Mononuclear cell (primary cell): ENCODE data around the gene CCDC137. TPM values are rescaled to one million over a fixed set of nuclear protein-coding genes. Genes with fewer than 3 reads are reported as not detected.
A peak's percentile ranks its signal among the peaks of the same experiment; 100 is the strongest.

Experiments
- H3K27me3 ChIP-seq: 2 replicates; pipeline ENCODE4 v1.6.0; 2011; ENCODE audit warnings: low read length, control low read depth; ENCODE audit not compliant: insufficient read depth
- H3K4me1 ChIP-seq: 2 replicates; pipeline ENCODE4 v1.5.1; 2011; ENCODE audit warnings: mild to moderate bottlenecking, low read length, control low read depth; ENCODE audit not compliant: insufficient read depth
- H3K4me3 ChIP-seq: 2 replicates; pipeline ENCODE4 v1.5.1; 2011; ENCODE audit warnings: mild to moderate bottlenecking, low read length, moderate library complexity
- H3K9me3 ChIP-seq: 2 replicates; pipeline ENCODE4 v1.5.1; 2011; ENCODE audit warnings: low read depth, mild to moderate bottlenecking, control low read depth, low read length
- total RNA-seq: library from RNA; depleted of rRNA; stranded (reverse); fragments of >200 nt; gene quantifications from one replicate; pipeline ENCODE4 v1.2.3, GENCODE V29; 2012

CCDC137 gene
- total RNA-seq, 1 donor, result 4.4 TPM

DNA sequence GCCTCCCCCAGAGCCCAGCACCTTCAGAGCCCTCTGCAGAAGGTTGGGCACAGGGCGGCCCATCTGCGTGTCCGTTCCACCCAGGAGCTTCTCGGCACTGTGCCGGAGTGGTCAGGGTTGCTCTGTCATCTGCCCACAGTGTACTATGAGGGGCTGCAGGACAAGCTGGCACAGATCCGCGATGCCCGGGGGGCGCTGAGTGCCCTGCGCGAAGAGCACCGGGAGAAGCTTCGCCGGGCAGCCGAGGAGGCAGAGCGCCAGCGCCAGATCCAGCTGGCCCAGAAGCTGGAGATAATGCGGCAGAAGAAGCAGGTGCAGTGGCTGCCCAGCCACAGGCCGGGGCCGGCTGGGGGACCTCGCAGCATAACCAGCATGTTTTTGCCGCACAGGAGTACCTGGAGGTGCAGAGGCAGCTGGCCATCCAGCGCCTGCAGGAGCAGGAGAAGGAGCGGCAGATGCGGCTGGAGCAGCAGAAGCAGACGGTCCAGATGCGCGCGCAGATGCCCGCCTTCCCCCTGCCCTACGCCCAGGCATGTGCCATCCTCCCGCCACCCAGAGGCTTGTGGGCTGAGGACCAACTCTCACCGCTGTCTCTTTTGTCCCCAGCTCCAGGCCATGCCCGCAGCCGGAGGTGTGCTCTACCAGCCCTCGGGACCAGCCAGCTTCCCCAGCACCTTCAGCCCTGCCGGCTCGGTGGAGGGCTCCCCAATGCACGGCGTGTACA, 29.8 kb downstream of the CCDC137 start:
- Histone ChIP-seq H3K4me3 (no peak overlapping the region), H3K27me3 (no peaks in the 10 kb centered on the region), H3K4me1 (peaks cover under 1% of the 10 kb centered on the region), H3K9me3 (no peaks in the 10 kb centered on the region)

DNA sequence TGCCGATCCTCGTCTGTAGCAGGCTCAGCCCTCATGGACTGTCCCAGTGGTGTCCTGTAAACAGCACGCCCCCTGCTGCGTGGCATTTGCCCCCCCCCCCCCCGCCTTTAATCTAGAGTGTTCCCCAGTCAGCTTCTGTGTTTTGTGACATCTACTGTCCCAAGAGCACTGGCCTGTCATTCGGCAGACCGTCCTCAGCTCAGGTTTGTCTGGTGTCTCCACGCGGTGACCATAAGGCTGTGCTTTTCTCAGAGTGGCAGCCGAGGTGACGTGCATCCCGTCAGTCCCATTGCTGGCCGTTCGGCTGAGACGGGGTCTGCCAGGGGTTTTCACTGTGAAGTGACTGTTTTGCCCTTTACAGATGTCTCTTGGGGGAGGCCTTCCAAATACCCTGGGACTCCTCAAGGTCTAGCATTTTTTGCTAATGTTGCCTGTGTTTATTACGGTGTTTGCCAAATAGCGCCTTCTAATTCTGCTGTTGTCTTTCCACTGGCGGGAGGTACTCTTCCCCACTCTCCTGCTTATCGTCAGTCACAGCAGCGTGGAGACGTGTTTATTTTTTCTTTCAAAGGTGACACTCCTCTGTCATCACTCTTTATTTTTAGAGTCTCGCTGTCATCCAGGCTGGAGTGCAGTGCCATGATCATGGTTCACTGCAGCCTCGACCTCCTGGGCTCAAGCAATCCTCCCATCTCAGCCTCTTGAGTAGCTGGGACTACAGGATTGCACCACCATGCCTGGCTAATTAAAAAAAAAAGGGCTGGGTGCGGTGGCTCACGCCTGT, 30.9 kb downstream of the CCDC137 start:
- Histone ChIP-seq H3K4me1 (peaks cover 11% of the 10 kb centered on the region), H3K9me3 (no peaks in the 10 kb centered on the region), H3K4me3 (no peak overlapping the region), H3K27me3 (no peaks in the 10 kb centered on the region)

DNA sequence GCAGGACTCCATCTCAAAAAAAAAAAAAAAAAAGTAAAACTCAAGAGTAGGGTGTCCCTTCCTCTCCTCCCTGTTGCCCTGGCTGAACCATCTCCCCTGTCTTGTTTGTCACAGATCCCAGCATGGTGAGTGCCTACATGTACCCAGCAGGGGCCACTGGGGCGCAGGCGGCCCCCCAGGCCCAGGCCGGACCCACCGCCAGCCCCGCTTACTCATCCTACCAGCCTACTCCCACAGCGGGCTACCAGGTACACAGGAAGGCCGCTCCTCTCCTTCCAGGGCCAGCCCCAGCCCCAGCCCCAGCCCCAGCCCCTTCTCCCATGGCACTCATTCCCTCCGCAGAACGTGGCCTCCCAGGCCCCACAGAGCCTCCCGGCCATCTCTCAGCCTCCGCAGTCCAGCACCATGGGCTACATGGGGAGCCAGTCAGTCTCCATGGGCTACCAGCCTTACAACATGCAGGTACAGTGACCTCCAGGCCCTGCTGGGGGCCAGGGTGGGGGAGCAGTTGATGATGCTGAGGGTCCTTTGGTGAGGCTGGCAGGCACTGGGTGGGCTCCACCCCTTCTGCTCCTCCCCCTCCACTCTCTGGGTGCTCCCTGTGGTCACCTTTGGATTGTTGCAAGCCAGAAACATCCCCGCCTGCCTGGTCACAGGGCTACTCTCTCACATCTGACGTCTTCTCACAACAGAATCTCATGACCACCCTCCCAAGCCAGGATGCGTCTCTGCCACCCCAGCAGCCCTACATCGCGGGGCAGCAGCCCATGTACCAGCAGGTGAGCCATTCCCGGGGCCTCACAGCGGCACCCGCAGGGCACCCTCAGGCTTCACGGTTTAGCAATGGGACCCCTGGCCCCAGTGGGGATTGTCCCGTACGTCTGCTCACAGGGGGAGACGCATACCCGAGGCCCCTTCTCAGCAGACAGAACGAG, 34.1 kb downstream of the CCDC137 start:
- Histone ChIP-seq H3K9me3 (no peaks in the 10 kb centered on the region), H3K4me3 (no peak overlapping the region), H3K27me3 (no peaks in the 10 kb centered on the region), H3K4me1 (peaks cover 24% of the 10 kb centered on the region)

DNA sequence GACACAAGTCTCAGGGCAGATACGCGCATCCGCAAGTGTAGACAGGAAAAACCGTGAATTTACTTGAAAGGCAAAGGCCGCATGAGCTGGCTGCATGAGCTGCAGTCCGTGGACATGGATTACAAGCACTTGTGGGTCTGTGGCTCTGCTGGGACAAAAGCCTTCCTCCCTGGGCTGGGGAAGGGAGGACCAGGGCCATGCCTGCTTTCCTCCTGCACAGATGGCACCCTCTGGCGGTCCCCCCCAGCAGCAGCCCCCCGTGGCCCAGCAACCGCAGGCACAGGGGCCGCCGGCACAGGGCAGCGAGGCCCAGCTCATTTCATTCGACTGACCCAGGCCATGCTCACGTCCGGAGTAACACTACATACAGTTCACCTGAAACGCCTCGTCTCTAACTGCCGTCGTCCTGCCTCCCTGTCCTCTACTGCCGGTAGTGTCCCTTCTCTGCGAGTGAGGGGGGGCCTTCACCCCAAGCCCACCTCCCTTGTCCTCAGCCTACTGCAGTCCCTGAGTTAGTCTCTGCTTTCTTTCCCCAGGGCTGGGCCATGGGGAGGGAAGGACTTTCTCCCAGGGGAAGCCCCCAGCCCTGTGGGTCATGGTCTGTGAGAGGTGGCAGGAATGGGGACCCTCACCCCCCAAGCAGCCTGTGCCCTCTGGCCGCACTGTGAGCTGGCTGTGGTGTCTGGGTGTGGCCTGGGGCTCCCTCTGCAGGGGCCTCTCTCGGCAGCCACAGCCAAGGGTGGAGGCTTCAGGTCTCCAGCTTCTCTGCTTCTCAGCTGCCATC, 34.9 kb downstream of the CCDC137 start:
- Histone ChIP-seq H3K4me1 (peaks cover 24% of the 10 kb centered on the region), H3K4me3 (no peak overlapping the region), H3K27me3 (no peaks in the 10 kb centered on the region), H3K9me3 (no peaks in the 10 kb centered on the region)

DNA sequence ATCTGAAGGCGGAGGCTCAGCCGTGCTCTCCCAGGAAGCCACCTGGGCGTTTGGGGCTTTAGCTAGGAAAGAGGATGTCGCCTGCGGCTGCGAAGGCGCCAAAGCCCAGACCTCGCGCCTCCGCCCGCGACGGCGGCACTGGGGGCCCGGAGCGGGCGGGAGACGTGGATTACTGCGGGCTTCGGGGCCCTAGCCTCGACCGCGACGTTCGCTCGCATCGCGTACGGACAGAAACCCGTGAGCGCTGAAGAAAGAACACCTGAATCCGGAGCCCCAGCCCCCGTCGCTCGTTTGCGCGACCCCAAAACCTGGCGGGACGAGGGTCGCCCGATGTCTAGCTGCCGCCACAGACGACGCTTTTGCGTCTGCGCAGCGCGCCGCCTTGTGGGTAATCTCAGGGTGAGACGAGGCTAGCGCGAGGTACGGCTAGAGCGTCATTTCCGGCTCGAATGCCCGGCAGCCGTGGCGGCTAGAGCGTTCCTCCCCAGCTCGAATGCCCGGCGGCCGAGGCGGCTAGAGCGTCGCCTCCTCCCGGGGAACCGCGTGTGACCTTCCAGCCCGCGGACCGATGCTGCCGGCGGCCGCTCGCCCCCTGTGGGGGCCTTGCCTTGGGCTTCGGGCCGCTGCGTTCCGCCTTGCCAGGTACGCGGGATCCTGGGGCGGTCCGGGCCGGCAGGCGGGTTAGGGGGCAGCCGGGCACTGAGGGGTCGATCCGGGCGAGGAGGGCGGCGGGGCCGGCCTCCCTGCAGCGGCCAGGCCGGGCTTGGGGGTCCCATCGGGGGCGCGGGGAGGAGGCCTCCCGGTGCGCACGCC, 36.6 kb downstream of the CCDC137 start, which contains the start of gene MRPL12:
TSS of gene MRPL12 (plus strand) at position 434 of the 813 bp plus-strand sequence. CDS start at position 569, 135 bp downstream.
- peaks cover 24% of the 10 kb centered on the region for H3K4me1 ChIP-seq
- H3K27me3 ChIP-seq, result no peaks in the 10 kb centered on the region
- H3K4me3 ChIP-seq, result peak within 1 kb of the TSS; percentile 85
- no peaks in the 10 kb centered on the region for H3K9me3 ChIP-seq

DNA sequence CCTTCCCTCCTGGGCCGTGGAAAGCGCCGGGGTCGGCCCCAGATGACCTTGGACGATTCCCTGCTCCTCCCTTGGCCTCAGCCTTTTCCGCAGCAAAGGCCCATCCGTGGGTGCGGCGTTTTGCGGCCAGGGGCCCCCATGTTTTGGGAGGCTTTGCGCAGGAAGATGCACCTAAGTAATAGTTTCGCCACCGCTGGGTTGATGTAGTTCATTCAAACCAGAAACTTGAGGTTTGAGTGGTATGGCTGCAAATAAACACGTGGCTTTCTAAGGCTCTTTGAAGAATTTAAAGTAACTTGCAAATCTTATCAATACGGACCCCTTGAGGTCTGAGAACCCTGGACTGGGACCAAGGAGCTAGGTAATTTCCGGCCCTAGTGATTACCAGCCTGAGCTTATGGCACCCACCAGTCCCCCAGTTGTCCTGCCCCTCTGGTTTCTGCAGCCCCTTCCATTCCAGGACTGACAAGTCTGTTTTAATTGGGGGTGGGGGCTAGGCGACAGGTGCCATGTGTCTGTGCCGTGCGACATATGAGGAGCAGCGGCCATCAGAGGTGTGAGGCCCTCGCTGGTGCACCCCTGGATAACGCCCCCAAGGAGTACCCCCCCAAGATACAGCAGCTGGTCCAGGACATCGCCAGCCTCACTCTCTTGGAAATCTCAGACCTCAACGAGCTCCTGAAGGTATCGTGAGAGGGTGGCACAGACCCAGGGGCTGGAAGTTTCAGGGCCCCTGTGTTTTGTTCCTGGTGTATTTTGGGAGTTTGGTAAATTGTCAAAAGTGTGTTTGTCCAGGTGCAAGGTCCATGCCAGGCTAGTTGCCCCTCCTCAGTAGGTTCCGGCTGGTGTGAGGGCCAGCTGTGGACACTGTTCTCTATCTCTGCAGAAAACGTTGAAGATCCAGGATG, 37.5 kb downstream of the CCDC137 start:
- peaks cover 24% of the 10 kb centered on the region for H3K4me1 ChIP-seq
- no peaks in the 10 kb centered on the region for H3K27me3 ChIP-seq
- no peaks in the 10 kb centered on the region for H3K9me3 ChIP-seq
- H3K4me3 ChIP-seq, result peak overlapping the region; percentile 85

DNA sequence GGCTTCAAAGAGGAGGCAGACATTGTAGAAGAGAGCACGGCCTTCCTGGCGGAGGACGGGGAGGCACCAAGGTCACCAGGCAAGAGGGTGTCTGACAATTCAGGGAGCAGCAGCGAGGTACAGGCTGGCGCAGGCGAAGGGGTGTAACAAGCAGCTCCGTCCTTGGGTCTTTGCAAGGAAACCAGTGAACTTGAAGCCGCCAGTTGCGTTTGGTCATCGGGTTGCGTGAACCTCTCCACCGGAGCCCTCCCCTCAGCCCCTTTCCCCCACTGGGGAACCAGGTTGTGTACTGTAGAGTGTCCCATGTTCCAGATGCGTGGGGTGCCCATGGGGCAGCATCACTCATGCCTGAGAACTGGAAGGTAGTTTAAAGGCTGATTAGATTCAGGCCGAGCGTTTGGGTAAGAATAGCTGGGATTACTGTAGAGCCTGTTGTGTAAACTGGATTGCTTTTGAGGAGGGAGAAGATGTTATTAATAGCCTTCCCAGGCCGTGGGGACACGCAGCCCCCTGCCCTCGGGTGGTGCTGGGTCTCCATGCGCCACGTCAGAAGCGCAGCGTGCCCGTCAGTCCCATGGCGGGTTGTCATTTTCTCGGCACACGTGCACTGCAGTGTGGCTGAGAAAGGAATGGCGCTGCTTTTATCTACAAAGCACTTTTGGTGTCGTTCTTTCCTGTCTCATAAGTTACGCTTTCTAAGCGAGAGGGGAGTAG, 39.1 kb downstream of the CCDC137 start:
- Histone ChIP-seq H3K4me3 (no peak overlapping the region), H3K9me3 (no peaks in the 10 kb centered on the region)

DNA sequence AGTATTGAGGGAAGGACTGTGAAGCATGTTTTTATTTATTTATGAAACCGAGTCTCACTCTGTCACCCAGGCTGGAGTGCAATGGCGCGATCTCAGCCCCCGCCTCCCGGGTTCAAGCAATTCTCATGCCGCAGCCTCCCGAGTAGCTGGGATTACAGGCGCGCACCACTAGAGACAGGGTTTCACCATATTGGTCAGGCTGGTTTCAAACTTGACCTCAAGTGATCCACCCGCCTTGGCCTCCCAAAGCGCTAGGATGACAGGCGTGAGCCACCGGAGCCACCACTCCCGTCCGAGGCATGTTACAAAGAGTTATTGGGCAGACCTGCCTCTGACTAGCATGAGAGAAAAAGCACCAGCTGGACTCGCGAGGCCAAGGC, 39.7 kb downstream of the CCDC137 start:
- peaks cover 39% of the 10 kb centered on the region for H3K4me1 ChIP-seq
- H3K4me3 ChIP-seq, result no peak overlapping the region
- H3K9me3 ChIP-seq, result no peaks in the 10 kb centered on the region
- H3K27me3 ChIP-seq, result no peaks in the 10 kb centered on the region

More for the DNA sequence above, 39.1 kb downstream of the CCDC137 start:
- peaks cover 34% of the 10 kb centered on the region for H3K4me1 ChIP-seq
- H3K27me3 ChIP-seq, result no peaks in the 10 kb centered on the region

DNA sequence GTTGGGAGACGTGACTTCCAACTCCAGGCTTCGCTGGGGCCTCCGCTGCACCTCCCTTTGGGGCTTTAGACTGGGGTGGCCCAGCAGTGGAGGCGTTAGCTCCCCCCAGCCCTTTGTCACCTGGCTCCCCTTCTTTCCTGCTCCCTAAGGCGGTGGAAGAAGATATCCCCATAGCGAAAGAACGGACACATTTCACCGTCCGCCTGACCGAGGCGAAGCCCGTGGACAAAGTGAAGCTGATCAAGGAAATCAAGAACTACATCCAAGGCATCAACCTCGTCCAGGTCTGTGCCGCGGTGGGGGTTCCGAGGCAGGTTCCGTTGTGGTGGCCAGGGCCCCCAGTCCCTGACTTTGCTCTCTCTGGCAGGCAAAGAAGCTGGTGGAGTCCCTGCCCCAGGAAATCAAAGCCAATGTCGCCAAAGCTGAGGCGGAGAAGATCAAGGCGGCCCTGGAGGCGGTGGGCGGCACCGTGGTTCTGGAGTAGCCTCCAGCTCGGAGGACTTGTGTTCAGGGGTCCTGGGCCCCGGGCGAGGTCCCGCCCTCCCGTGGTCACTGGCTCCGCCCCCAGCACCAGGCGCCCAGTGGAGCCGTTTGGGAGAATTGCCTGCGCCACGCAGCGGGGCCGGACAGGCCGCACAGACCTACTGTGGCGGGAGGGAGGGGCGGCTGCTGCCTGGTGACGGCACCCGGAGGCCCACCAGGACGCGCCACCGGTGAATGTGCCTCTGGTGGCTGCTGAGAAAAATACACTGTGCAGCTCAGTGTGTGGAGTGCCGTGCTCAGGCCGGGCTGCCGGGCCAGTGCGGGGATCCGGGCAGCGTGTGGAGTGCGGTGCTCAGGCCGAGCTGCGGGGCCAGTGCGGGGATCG, 40.5 kb downstream of the CCDC137 start:
- Histone ChIP-seq H3K4me3 (no peak overlapping the region), H3K4me1 (peaks cover 39% of the 10 kb centered on the region), H3K9me3 (no peaks in the 10 kb centered on the region), H3K27me3 (no peaks in the 10 kb centered on the region)

DNA sequence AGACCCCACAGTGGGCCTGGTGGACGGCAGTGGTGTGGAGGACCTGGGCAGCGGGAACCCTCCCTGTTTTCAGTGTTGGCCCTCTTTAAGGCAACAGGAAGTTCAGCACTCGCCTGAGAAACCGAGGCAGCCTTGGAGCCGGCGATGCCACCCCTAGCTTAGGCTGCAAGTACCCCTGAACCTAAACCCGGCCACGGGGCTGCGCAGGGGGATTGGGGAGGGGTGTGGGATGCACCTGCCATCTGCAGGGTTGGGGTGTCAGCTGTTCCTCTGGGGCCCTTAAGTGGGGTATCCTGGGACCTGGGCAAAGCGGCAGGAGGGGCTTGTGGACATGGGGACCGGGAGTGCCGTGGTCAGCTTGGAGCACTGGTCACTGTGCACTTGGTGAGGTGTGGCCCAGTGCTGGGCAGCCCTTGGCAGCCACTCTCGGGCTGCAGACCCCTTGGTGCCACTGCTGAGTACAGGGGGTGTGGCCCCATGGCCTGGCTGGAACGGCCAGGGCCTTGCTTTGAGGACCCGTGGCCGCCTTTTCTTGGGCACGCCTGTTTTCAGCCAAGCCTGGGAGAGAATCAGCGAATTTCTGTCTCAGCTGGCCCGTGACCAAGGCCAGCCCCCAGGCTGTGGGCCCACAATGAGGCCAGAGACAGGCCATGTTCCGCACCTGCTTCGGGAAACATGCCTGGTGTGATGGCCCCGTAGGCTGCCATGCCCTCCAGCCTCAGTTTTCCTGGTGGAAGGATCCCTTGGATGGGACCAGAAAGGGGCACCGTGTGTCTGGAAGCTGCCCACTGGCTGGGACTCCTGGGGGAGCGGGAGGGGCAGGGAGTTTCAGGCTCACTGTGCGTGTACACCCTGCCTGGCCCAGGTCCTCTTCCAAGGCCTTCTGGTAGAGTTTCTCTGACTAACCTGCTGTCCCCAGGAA, 41.4 kb downstream of the CCDC137 start:
- no peak overlapping the region for H3K4me3 ChIP-seq
- H3K27me3 ChIP-seq, result no peaks in the 10 kb centered on the region
- H3K9me3 ChIP-seq, result no peaks in the 10 kb centered on the region
- H3K4me1 ChIP-seq, result peaks cover 39% of the 10 kb centered on the region

DNA sequence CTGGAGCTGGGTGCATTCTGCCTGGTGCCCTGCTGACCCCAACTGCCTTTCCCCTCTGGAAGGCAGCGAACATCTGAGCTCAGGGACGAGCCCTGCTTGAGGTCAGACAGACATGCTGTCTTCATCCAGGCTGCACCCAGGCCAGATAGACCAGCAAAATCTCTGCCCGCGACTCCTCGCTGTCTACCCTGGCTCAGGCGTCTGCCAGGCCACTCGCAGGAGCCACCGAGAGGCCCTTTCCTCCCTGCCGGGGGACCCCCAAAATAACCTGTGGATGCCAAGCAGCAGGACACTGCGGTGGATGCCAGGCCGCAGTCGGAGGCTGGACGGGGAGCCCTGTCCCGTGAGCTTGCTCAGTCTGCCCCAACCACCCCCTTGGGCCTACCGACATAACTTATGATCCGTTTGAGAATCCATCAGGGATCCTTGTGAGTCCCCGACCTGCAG, 42.2 kb downstream of the CCDC137 start:
- Histone ChIP-seq H3K27me3 (no peaks in the 10 kb centered on the region), H3K4me1 (peaks cover 40% of the 10 kb centered on the region), H3K4me3 (no peak overlapping the region), H3K9me3 (no peaks in the 10 kb centered on the region)
